Body of pancreas (tissue), 4 donors: ENCODE measurements around the gene DAGLB.

Experiments
- CTCF ChIP-seq, 7 experiments: fragments of 450-650 bp in 4 of 7; fragments of 200-600 bp in 3 of 7; sonication (generic) in 3 of 7; IDR thresholded peaks; one replicate each; pipeline ENCODE4 v1.5.1; 2016 to 2019; ENCODE audit warnings: antibody characterized with exemption in 7 of 7
- POLR2A ChIP-seq, 3 donors: fragments of 450-650 bp; IDR thresholded peaks; one replicate each; pipeline ENCODE4 v1.6.1; 2016; ENCODE audit warnings: antibody characterized with exemption in 3 of 3, mild to moderate bottlenecking in 2 of 3

DNA sequence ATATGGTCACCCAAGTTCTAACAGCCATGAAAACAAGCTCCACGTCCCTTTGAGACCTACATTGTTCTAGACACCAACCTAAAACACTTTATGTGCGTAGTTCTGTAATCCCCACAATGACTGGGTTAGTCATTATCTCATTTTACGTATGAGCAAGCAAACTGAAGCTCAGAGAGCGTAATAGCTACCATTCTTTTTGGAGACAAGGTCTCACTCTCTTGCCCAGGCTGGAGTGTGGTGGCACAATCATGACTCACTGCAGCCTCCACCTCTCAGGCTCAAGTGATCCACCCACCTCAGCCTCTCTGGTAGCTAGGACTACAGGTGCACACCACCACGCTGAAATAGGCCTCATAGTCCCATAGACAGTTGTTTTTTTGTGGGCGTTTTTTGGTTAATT, 10.5 kb downstream of the DAGLB start:
- TF ChIP-seq CTCF (IDR thresholded peaks at IDR 0.05) (no peak), POLR2A (IDR thresholded peaks at IDR 0.05) (no peak)
